Cardiac fibroblast (primary cell): ENCODE data around the gene CLDN16.

Experiments used
- DNase-seq, 2 donors: peaks; one replicate each; pipeline versions ENCODE4 v3.0.0 to v3.0.0-alpha.2; 2010; ENCODE audit warnings: low read depth in 2 of 2
- H3K4me3 ChIP-seq, 2 donors: replicated peaks in 1 of 2; 1 replicate in 1 of 2; 2 replicates in 1 of 2; pipeline ENCODE4 v1.5.1; 2011; ENCODE audit warnings: low read depth in 2 of 2, low read length in 2 of 2, mild to moderate bottlenecking in 2 of 2, moderate library complexity in 1 of 2
- CTCF ChIP-seq: IDR thresholded peaks from one replicate; pipeline ENCODE4 v1.5.1; 2011; ENCODE audit warnings: low read depth, mild to moderate bottlenecking, low read length, inconsistent platforms

CLDN16 gene

GRCh38 chr3:190387578-190388213 is at the start of gene CLDN16:
Gene CLDN16 (plus strand): TSS chr3:190388163. CDS start chr3:190388330, 167 bp downstream.
- no peak within 1 kb of the TSS for H3K4me3 ChIP-seq

GRCh38 chr3:190338717-190339116 is 49.2 kb upstream of the CLDN16 start:
- H3K4me3 ChIP-seq, result no peak overlapping the region
- DNase-seq, result peak in 1 of 2 donors; percentile 40
- no peak for TF ChIP-seq CTCF

More at GRCh38 chr3:190387578-190388213, at the start of gene CLDN16:
- no peak for TF ChIP-seq CTCF
- DNase-seq, result no peak

- no peak overlapping the region for H3K4me3 ChIP-seq
- DNase-seq, result peak in 1 of 2 donors; percentile 70
- TF ChIP-seq CTCF, result peak; percentile 30
Measured at GRCh38 chr3:190339130-190339529, 48.8 kb upstream of the CLDN16 start.

- TF ChIP-seq CTCF, result no peak
- peak in 1 of 2 donors; percentile 42 for DNase-seq
- no peak overlapping the region for H3K4me3 ChIP-seq
Measured at GRCh38 chr3:190340071-190340470, 47.9 kb upstream of the CLDN16 start.

GRCh38 chr3:190345027-190345821 is 42.7 kb upstream of the CLDN16 start:
- TF ChIP-seq CTCF, result no peak
- peak overlapping the region in 1 of 2 donors; percentile 28 for H3K4me3 ChIP-seq
- DNase-seq, result peak; percentile 96 to 98

- no peak for DNase-seq
- no peak for TF ChIP-seq CTCF
- no peak overlapping the region for H3K4me3 ChIP-seq
Measured at GRCh38 chr3:190345878-190346277, 42.1 kb upstream of the CLDN16 start.
